Cardiac fibroblast (primary cell): Measurements from ENCODE around the gene CDKL1.

Experiments used
- DNase-seq, 2 donors: peaks; one replicate each; pipeline versions ENCODE4 v3.0.0 to v3.0.0-alpha.2; 2010; ENCODE audit warnings: low read depth in 2 of 2
- H3K4me3 ChIP-seq, 2 donors: replicated peaks in 1 of 2; 1 replicate in 1 of 2; 2 replicates in 1 of 2; pipeline ENCODE4 v1.5.1; 2011; ENCODE audit warnings: low read depth in 2 of 2, low read length in 2 of 2, mild to moderate bottlenecking in 2 of 2, moderate library complexity in 1 of 2
- TF ChIP-seq, protein P1 (sequence below): IDR thresholded peaks from one replicate; pipeline ENCODE4 v1.5.1; 2011; ENCODE audit warnings: low read depth, mild to moderate bottlenecking, low read length, inconsistent platforms

Gene CDKL1

DNA sequence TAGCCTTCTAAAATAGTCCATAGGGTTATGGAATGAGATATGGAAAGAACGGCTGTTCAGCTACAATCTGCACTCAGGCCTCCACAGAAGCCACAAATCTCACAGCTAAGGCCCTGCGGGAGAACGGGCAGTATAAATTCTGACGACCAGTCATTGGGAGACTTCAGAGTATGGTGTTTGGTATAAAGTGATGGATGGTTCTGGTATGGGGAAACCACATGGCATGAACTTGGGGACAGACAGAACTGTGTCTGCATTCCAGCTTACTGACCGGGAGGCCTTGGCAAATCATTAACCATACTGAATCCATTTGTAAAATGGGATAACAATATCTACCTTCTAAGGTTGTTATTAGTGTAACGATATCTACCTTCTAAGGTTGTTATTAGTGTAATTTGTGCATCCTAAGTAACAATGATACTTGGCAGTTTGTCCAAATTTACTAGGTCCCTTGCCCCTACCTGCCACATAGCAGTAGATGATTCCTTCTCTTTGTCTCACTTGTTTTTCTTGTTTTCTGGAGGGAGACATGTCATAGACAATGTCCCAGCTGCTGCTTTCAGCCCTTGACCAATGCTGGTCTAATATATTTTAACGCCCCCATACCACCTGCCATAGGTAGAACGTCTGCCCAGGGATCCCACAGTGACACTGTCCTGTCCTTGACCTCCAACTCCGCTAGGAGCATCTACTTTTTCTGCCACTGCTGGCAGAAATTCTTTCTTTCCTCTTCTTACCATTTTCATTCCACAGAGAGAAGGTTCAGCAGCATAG is 6.8 kb downstream of the CDKL1 start:
- no peak overlapping the region for H3K4me3 ChIP-seq
- TF ChIP-seq, protein P1, sequence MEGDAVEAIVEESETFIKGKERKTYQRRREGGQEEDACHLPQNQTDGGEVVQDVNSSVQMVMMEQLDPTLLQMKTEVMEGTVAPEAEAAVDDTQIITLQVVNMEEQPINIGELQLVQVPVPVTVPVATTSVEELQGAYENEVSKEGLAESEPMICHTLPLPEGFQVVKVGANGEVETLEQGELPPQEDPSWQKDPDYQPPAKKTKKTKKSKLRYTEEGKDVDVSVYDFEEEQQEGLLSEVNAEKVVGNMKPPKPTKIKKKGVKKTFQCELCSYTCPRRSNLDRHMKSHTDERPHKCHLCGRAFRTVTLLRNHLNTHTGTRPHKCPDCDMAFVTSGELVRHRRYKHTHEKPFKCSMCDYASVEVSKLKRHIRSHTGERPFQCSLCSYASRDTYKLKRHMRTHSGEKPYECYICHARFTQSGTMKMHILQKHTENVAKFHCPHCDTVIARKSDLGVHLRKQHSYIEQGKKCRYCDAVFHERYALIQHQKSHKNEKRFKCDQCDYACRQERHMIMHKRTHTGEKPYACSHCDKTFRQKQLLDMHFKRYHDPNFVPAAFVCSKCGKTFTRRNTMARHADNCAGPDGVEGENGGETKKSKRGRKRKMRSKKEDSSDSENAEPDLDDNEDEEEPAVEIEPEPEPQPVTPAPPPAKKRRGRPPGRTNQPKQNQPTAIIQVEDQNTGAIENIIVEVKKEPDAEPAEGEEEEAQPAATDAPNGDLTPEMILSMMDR, result no peak
- no peak for DNase-seq

- TF ChIP-seq, protein P1, result no peak
- no peak overlapping the region for H3K4me3 ChIP-seq
- DNase-seq, result no peak
Observed at GRCh38 chr14:50388256-50388931, 8.3 kb downstream of the CDKL1 start.

DNA sequence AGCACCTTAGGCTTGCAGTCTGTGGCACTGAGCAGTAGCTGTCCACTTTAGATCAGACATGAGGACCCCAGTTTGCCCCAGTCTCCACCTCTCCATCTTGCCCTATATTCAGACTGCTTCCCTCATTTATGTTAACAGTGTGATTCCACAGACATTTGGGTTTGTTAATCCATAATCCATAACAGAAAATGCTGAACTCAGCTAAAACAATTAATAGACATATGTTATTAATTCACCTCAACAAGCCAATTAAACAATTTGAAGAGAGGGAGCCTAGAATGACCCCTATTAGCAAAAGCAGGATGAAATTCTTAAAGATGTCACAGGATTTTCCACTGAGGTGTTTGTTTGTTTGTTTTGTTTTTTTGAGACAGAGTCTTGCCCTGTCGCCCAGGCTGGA is 9.1 kb downstream of the CDKL1 start:
- TF ChIP-seq, protein P1, result no peak

GRCh38 chr14:50383618-50384225 is 13.0 kb downstream of the CDKL1 start:
- TF ChIP-seq, protein P1, result no peak
- peak in 1 of 2 donors; percentile 35 for DNase-seq
- no peak overlapping the region for H3K4me3 ChIP-seq

More for the DNA sequence above, 9.1 kb downstream of the CDKL1 start:
- H3K4me3 ChIP-seq, result no peak overlapping the region
- DNase-seq, result no peak

GRCh38 chr14:50381823-50382287 is 14.8 kb downstream of the CDKL1 start:
- no peak for DNase-seq
- TF ChIP-seq, protein P1, result no peak
- H3K4me3 ChIP-seq, result no peak overlapping the region

DNA sequence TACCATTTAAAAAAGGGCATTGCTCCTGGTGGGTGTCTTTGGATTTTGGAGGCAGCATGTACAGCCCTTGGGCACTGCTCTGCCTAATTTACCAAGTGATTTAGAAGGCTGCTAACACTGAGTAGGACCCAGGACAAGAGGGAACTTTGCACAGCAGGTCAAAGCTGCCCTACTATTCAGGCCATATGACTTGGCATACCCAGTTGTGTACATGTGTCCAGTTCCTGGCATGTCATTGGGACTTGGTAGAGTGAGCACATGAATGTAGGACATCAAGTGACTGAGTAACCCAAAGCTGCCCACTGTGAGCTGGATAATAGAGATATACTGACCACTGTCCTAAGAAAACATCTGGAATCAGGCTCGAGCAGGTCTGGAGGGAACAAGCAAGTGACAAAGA is 15.7 kb downstream of the CDKL1 start:
- TF ChIP-seq, protein P1, result no peak
- DNase-seq, result no peak
- no peak overlapping the region for H3K4me3 ChIP-seq
